ENCODE measurements around the gene ZNF74. TPM values are rescaled to one million over a fixed set of nuclear protein-coding genes. Genes with fewer than 3 reads are reported as not detected.
A peak's percentile ranks its signal among the peaks of the same experiment; 100 is the strongest.

The ZNF74 gene
- total RNA-seq, 4 donors from 2014 or later = 9.6 to 20.0 (median 15.0) TPM

DNA sequence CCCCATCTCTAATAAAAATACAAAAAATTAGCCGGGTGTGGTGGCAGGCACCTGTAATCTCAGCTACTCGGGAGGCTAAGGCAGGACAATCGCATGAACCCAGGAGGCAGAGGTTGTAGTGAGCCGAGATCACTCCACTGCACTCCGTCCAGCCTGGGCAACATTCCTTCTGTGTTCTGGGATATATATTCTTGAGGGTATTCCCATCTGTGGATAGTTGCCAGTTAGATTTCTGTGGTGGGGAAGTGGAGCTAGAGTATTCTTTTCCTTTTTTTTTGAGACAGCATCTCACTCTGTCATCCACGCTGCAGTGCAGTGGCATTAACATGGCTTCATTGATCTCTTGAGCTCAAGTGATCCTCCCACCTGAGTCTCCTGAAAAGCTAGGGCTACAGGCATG lies 9.1 kb upstream of the ZNF74 start:
- H3K27me3 ChIP-seq = peaks cover 0 to 25% (median 0%) of the 10 kb centered on the region in 4 donors
- peak; percentile 57 for DNase-seq (ENCODE audit: extremely low spot score)
- intact Hi-C loops (cut with DNase I) = no loop called here
- no peak overlapping the region for H3K27ac ChIP-seq (replicated peaks in 1 of 4)
- no peaks in the 10 kb centered on the region for H3K9me3 ChIP-seq
- 91% methylated on average over 4 of the region's 6 CpGs for WGBS
- no peaks in the 10 kb centered on the region for H3K4me1 ChIP-seq
- H3K4me3 ChIP-seq = no peak overlapping the region
- H3K36me3 ChIP-seq = no peaks in the 10 kb centered on the region
- TF ChIP-seq POLR2A (IDR thresholded peaks at IDR 0.05; ENCODE audit: low read depth) (no peak), POLR2AphosphoS5 (IDR thresholded peaks at IDR 0.05) (no peak), EP300 (IDR thresholded peaks at IDR 0.05) (no peak)
- TF ChIP-seq, protein P1, sequence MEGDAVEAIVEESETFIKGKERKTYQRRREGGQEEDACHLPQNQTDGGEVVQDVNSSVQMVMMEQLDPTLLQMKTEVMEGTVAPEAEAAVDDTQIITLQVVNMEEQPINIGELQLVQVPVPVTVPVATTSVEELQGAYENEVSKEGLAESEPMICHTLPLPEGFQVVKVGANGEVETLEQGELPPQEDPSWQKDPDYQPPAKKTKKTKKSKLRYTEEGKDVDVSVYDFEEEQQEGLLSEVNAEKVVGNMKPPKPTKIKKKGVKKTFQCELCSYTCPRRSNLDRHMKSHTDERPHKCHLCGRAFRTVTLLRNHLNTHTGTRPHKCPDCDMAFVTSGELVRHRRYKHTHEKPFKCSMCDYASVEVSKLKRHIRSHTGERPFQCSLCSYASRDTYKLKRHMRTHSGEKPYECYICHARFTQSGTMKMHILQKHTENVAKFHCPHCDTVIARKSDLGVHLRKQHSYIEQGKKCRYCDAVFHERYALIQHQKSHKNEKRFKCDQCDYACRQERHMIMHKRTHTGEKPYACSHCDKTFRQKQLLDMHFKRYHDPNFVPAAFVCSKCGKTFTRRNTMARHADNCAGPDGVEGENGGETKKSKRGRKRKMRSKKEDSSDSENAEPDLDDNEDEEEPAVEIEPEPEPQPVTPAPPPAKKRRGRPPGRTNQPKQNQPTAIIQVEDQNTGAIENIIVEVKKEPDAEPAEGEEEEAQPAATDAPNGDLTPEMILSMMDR (IDR thresholded peaks at IDR 0.05) = no peak

DNA sequence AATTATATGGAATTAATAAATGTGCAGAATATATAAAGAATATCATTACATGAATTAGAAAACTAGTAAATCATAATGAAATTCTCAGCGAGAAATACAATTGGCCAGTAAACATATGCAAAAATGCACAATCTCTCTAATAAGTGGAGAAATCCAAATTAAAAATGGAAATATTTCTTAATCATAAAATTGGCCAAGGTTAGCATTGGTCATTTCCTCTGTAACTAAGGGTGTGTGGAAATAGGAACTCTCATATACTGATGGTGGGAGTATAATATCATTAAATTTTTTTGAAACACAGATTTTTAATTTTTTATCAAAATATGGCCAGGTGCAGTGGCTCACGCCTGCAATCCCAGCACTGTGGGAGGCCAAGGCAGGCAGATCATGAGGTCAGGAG lies 7.6 kb upstream of the ZNF74 start:
- TF ChIP-seq POLR2A (IDR thresholded peaks at IDR 0.05; ENCODE audit: low read depth) (no peak), EP300 (IDR thresholded peaks at IDR 0.05) (no peak), POLR2AphosphoS5 (IDR thresholded peaks at IDR 0.05) (no peak)
- TF ChIP-seq, protein P1 (IDR thresholded peaks at IDR 0.05) = no peak
- 97% methylated on average over 2 of the region's 2 CpGs for WGBS
- Histone ChIP-seq H3K27me3 (peaks cover 0 to 25% (median 0%) of the 10 kb centered on the region in 4 donors), H3K27ac (replicated peaks in 1 of 4) (no peak overlapping the region), H3K4me1 (no peaks in the 10 kb centered on the region), H3K36me3 (no peaks in the 10 kb centered on the region), H3K9me3 (no peaks in the 10 kb centered on the region), H3K4me3 (no peak overlapping the region)
- intact Hi-C loops (cut with DNase I) = no loop called here
- DNase-seq (ENCODE audit: extremely low spot score) = no peak

DNA sequence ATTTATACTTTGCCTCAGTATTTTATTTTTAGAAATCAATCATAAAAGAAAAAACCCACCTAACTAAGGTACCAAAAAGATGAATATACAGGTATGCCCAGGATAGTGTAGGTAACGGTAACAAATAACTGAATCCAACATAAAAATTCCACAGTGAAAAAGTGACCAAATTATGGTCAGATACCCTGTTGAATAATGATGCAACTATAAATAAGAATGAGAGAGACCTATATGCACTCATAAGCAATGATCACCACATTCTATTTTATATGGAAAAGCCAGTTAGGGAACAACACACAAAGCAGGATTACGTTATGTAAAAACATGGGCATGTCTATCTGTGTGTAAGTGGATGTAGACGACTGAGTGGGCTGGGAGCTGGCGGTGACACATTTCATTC lies 7.0 kb upstream of the ZNF74 start:
- intact Hi-C loops (cut with DNase I) = no loop called here
- H3K27me3 ChIP-seq = peaks cover 0 to 25% (median 0%) of the 10 kb centered on the region in 4 donors
- WGBS = 90% methylated on average over 4 of the region's 4 CpGs

DNA sequence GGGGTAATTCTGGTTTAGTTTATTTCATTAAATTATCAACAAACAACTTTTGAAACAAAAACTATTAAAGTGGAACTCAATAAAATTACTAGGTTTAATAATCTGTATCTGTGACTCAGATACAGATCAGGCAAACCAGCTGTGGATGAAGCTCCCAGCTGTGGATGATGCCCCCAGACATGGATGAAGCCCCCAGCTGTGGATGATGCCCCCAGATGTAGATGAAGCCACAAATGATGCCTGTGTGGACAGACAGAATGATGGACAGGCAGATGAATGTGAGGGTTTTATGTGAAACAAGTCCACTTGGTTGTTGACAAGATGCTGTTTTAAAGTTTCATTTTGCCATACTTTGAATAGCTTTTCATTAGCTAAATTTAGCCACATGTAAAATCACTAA lies 5.8 kb upstream of the ZNF74 start:
- Histone ChIP-seq H3K36me3 (no peaks in the 10 kb centered on the region), H3K27me3 (peaks cover 0 to 23% (median 0%) of the 10 kb centered on the region in 4 donors), H3K4me1 (peaks cover 0 to 1% (median under 1%) of the 10 kb centered on the region in 4 donors), H3K4me3 (no peak overlapping the region), H3K9me3 (no peaks in the 10 kb centered on the region), H3K27ac (replicated peaks in 1 of 4) (no peak overlapping the region)
- TF ChIP-seq EP300 (IDR thresholded peaks at IDR 0.05) = no peak
- no peak for TF ChIP-seq POLR2AphosphoS5 (IDR thresholded peaks at IDR 0.05)
- TF ChIP-seq POLR2A (IDR thresholded peaks at IDR 0.05; ENCODE audit: low read depth) = no peak
- TF ChIP-seq, protein P1 (IDR thresholded peaks at IDR 0.05) = no peak
- intact Hi-C loops (cut with DNase I) = no loop called here
- DNase-seq (ENCODE audit: extremely low spot score) = peak; percentile 62

More for the DNA sequence above, 7.0 kb upstream of the ZNF74 start:
- TF ChIP-seq EP300 (IDR thresholded peaks at IDR 0.05) (no peak), POLR2AphosphoS5 (IDR thresholded peaks at IDR 0.05) (no peak), POLR2A (IDR thresholded peaks at IDR 0.05; ENCODE audit: low read depth) (no peak)
- TF ChIP-seq, protein P1 (IDR thresholded peaks at IDR 0.05) = no peak
- H3K4me3 ChIP-seq = no peak overlapping the region
- H3K36me3 ChIP-seq = no peaks in the 10 kb centered on the region
- DNase-seq (ENCODE audit: extremely low spot score) = no peak
- no peaks in the 10 kb centered on the region for H3K9me3 ChIP-seq
- no peak overlapping the region for H3K27ac ChIP-seq (replicated peaks in 1 of 4)
- H3K4me1 ChIP-seq = no peaks in the 10 kb centered on the region

DNA sequence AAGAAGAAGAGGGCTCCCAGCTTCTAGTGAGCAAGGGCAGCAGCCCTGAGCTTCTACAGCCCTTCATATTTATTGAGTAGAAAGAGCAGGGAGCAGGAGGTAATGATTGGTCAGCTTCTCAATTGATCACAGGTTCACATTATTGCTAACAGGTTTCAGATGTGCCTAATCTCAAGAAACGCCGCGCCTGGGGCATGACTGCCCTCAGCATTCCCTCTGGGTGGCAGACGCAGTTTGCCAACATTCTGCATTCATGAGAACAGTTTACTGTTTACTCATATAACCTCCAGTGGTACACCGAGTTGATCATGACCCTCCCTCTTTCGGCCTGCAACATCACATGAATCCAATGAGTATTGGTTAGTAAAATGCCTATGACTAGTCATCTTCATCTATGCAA lies 4.7 kb upstream of the ZNF74 start:
- H3K4me1 ChIP-seq = peaks cover 4 to 9% (median 7%) of the 10 kb centered on the region in 4 donors
- no peaks in the 10 kb centered on the region for H3K9me3 ChIP-seq
- 90% methylated on average over 6 of the region's 6 CpGs for WGBS
- no peaks in the 10 kb centered on the region for H3K36me3 ChIP-seq
- DNase-seq (ENCODE audit: extremely low spot score) = peak; percentile 78
- intact Hi-C loops (cut with DNase I) = no loop called here
- no peak overlapping the region for H3K4me3 ChIP-seq
- TF ChIP-seq, protein P1 (IDR thresholded peaks at IDR 0.05) = no peak
- TF ChIP-seq EP300 (IDR thresholded peaks at IDR 0.05) = no peak
- TF ChIP-seq POLR2A (IDR thresholded peaks at IDR 0.05; ENCODE audit: low read depth) = no peak
- TF ChIP-seq POLR2AphosphoS5 (IDR thresholded peaks at IDR 0.05) = no peak
- no peak overlapping the region for H3K27ac ChIP-seq (replicated peaks in 1 of 4)
- peaks cover 0 to 15% (median 0%) of the 10 kb centered on the region in 4 donors for H3K27me3 ChIP-seq
